Hepatocyte (in vitro differentiated cells): ENCODE measurements around the gene SSR1. TPM values are rescaled to one million over a fixed set of nuclear protein-coding genes. Genes with fewer than 3 reads are reported as not detected.

ENCODE experiments used
- DNase-seq: peaks from one replicate; pipeline ENCODE4 v3.0.0-alpha.2; 2016; ENCODE audit warnings: low spot score
- H2AFZ ChIP-seq: fragments of 200-600 bp; sonication (generic); 2 replicates; pipeline ENCODE4 v1.6.0; 2016; ENCODE audit warnings: antibody characterized with exemption, mild to moderate bottlenecking
- H3K27ac ChIP-seq: fragments of 200-600 bp; sonication (generic); 2 replicates; pipeline ENCODE4 v1.5.1; 2016; ENCODE audit warnings: mild to moderate bottlenecking
- H3K27me3 ChIP-seq: fragments of 200-600 bp; sonication (generic); 2 replicates; pipeline ENCODE4 v1.6.1; 2016
- H3K36me3 ChIP-seq: fragments of 200-600 bp; sonication (generic); replicated peaks from 2 replicates; pipeline ENCODE4 v1.5.1; 2016; ENCODE audit warnings: low read depth; ENCODE audit not compliant: insufficient read depth
- H3K4me1 ChIP-seq: fragments of 200-600 bp; sonication (generic); 2 replicates; pipeline ENCODE4 v1.5.1; 2016; ENCODE audit warnings: mild to moderate bottlenecking, moderate library complexity; ENCODE audit not compliant: insufficient read depth
- H3K4me2 ChIP-seq: fragments of 200-600 bp; sonication (generic); 2 replicates; pipeline ENCODE4 v1.6.0; 2016
- H3K4me3 ChIP-seq: fragments of 200-600 bp; sonication (generic); 2 replicates; pipeline ENCODE4 v1.5.1; 2016; ENCODE audit warnings: mild to moderate bottlenecking
- H3K79me2 ChIP-seq: fragments of 200-600 bp; sonication (generic); 2 replicates; pipeline ENCODE4 v1.6.0; 2017; ENCODE audit warnings: mild to moderate bottlenecking
- H3K9me2 ChIP-seq: fragments of 200-600 bp; sonication (generic); replicated peaks from 2 replicates; pipeline ENCODE4 v1.6.0; 2017; ENCODE audit warnings: mild to moderate bottlenecking; ENCODE audit not compliant: insufficient read depth
- H3K9me3 ChIP-seq: fragments of 200-600 bp; sonication (generic); 2 replicates; pipeline ENCODE4 v1.5.1; 2016; ENCODE audit warnings: low read depth, mild to moderate bottlenecking
- H4K20me1 ChIP-seq: fragments of 200-600 bp; sonication (generic); 2 replicates; pipeline ENCODE4 v1.6.0; 2016; ENCODE audit warnings: mild to moderate bottlenecking; ENCODE audit not compliant: insufficient read depth, poor library complexity, severe bottlenecking
- CTCF ChIP-seq: fragments of 200-600 bp; sonication (generic); IDR thresholded peaks from 2 replicates; pipeline ENCODE4 v1.5.1; 2016; ENCODE audit warnings: antibody characterized with exemption, mild to moderate bottlenecking; ENCODE audit not compliant: poor library complexity
- EZH2 ChIP-seq: fragments of 200-600 bp; sonication (generic); IDR thresholded peaks from 2 replicates; pipeline ENCODE4 v1.6.1; 2016; ENCODE audit warnings: antibody characterized with exemption, mild to moderate bottlenecking, borderline replicate concordance
- EZH2phosphoT487 ChIP-seq: fragments of 200-600 bp; sonication (generic); IDR thresholded peaks from one replicate; pipeline ENCODE4 v1.6.1; 2018; ENCODE audit warnings: antibody characterized with exemption, mild to moderate bottlenecking, low read depth, moderate library complexity; ENCODE audit not compliant: unreplicated experiment, severe bottlenecking
- WGBS: methylation state at CpG from one replicate; pipeline ENCODE4 v1.1.6; 2016; ENCODE audit warnings: low lambda C conversion rate; ENCODE audit errors: missing lambda C conversion rate; 5-methylcytosine and 5-hydroxymethylcytosine counted together
- polyA plus RNA-seq: library from polyadenylated mRNA; unstranded; fragments of >200 nt; fragmentation: Nextera tagmentation; extraction: Ambion mirVana; gene quantifications from 2 replicates; pipeline ENCODE4 v1.2.1, GENCODE V29; 2016
- total RNA-seq: library from RNA; depleted of rRNA; stranded (reverse); fragments of >200 nt; gene quantifications from 2 replicates; pipeline ENCODE4 v1.2.3, GENCODE V29; 2014

The SSR1 gene
- total and polyA plus RNA-seq, 2 experiments from 2014 or later: 170 to 195 TPM

DNA sequence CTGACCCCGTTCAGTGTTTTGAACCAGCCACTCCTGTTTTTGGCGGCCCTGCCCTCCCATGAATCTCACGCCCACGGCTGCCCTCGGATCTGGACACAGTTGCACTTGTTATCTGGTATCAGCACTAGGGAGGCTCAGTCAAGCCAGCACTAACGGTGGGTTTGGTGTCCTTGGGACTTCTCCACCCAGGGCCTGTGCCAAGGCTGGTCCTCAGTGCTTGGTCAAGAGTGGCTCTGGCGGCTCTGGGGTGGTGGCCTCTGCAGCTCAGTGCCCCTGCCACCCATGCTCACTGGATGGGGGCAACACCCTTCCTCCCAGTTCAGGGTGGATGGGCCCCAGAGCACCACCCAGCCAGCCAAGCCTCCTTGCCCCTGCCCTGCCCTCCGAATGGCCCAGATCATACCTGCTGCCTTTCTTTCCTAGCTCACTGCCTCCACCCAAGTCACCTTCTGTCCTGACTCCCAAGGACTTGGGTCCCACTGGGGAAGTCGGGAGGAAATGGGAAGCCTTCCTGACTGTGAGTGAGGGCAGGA lies 54.7 kb downstream of the SSR1 start:
- Histone ChIP-seq H3K4me1 (peaks cover 4% of the 10 kb centered on the region), H4K20me1 (no peaks in the 10 kb centered on the region), H3K79me2 (no peaks in the 10 kb centered on the region), H2AFZ (no peak overlapping the region), H3K27ac (no peak overlapping the region), H3K9me2 (no peaks in the 10 kb centered on the region), H3K4me2 (no peak overlapping the region), H3K36me3 (no peaks in the 10 kb centered on the region), H3K4me3 (no peak overlapping the region), H3K9me3 (no peaks in the 10 kb centered on the region), H3K27me3 (no peaks in the 10 kb centered on the region)
- DNase-seq: no peak
- TF ChIP-seq CTCF (no peak), EZH2phosphoT487 (no peak), EZH2 (no peak)
- WGBS: 89% methylated on average over 9 of the region's 9 CpGs

DNA sequence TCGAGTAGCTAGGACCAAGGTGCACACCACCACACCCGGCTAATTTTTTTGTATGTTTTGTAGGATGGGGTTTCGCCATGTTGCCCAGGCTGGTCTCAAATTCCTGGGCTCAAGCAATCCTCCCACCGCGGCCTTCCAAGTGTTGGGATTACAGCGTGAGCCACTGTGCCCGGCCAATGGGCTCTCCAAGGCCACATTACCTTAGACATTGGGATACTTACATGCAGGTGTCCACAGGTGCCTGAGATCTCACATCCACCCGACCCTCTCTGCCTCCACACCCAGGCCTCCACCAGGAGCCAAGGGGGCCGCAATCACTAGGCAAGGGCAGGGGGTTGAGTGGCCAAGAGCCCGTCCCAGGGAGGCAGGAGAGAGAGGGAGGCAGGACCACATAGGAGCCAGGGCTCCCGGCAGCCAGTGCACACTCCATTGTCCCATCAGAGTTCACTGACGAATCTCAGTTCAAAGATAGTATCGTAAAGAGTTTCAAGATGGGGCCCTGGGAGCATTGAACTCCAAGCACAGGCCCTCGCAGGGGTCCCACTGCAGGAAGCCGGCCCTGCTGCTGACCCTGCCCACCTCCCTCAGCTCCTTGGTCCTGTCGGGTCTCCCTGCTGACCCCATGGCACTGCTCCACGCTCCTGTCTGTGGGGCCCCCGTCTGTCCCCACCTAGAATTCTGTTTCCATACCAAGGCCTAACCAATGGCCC lies 55.3 kb downstream of the SSR1 start:
- H3K4me2 ChIP-seq: no peak overlapping the region
- H3K4me3 ChIP-seq: no peak overlapping the region
- DNase-seq: no peak
- WGBS: 97% methylated on average over 18 of the region's 18 CpGs
- no peaks in the 10 kb centered on the region for H3K79me2 ChIP-seq
- no peak overlapping the region for H2AFZ ChIP-seq
- H3K4me1 ChIP-seq: peaks cover 4% of the 10 kb centered on the region
- no peak overlapping the region for H3K27ac ChIP-seq
- H4K20me1 ChIP-seq: no peaks in the 10 kb centered on the region
- H3K9me3 ChIP-seq: no peaks in the 10 kb centered on the region
- H3K27me3 ChIP-seq: no peaks in the 10 kb centered on the region
- H3K9me2 ChIP-seq: no peaks in the 10 kb centered on the region
- H3K36me3 ChIP-seq: no peaks in the 10 kb centered on the region
- TF ChIP-seq EZH2 (no peak), EZH2phosphoT487 (no peak), CTCF (no peak)

GRCh38 chr6:7256785-7257184 lies 56.2 kb downstream of the SSR1 start:
- Histone ChIP-seq H3K4me3 (no peak overlapping the region), H3K27me3 (no peaks in the 10 kb centered on the region), H3K79me2 (no peaks in the 10 kb centered on the region), H4K20me1 (no peaks in the 10 kb centered on the region), H3K36me3 (no peaks in the 10 kb centered on the region), H3K4me1 (peaks cover 2% of the 10 kb centered on the region), H2AFZ (no peak overlapping the region), H3K9me3 (no peaks in the 10 kb centered on the region), H3K4me2 (no peak overlapping the region), H3K9me2 (no peaks in the 10 kb centered on the region), H3K27ac (no peak overlapping the region)
- WGBS: 99% methylated on average over 4 of the region's 4 CpGs
- no peak for TF ChIP-seq EZH2
- TF ChIP-seq EZH2phosphoT487: no peak
- DNase-seq: no peak

DNA sequence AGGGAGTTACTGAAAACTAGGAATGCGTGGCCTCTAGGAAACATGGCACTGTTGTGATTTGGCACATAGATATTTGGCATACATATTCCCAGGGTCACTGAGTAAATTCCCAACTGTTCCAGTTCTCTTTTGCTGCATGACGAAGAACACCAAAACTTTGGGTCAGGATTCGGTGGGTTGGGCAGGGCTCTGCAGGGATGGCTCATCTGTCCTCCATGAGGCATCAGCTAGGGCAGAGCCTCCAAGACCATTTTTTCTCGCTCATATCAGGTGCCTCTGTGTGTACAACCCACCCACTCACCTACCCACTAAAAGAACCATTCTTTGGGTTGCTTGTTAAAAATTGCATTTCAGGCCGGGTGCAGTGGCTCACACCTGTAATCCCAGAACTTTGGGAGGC lies 57.1 kb downstream of the SSR1 start:
- H3K9me2 ChIP-seq: no peaks in the 10 kb centered on the region
- H3K4me3 ChIP-seq: no peak overlapping the region
- TF ChIP-seq CTCF (no peak), EZH2phosphoT487 (no peak), EZH2 (no peak)
- H3K9me3 ChIP-seq: no peaks in the 10 kb centered on the region
- H3K4me2 ChIP-seq: no peak overlapping the region
- H3K27ac ChIP-seq: no peak overlapping the region
- no peaks in the 10 kb centered on the region for H4K20me1 ChIP-seq
- H3K36me3 ChIP-seq: no peaks in the 10 kb centered on the region
- no peak overlapping the region for H2AFZ ChIP-seq
- DNase-seq: no peak
- no peaks in the 10 kb centered on the region for H3K79me2 ChIP-seq
- 96% methylated on average over 5 of the region's 5 CpGs for WGBS
- no peaks in the 10 kb centered on the region for H3K4me1 ChIP-seq
- no peaks in the 10 kb centered on the region for H3K27me3 ChIP-seq
